K562 (cell line): ENCODE data around the gene POMP. TPM values are rescaled to one million over a fixed set of nuclear protein-coding genes. Genes with fewer than 3 reads are reported as not detected.

Experiments
- HNRNPH1 ChIP-seq: fragments of 200-400 bp; formaldehyde crosslinking; optimal IDR thresholded peaks from 2 replicates; pipeline ENCODE3; 2017; ENCODE audit warnings: low read depth, mild to moderate bottlenecking, low read length, moderate library complexity
- MXD1 ChIP-seq: fragments of 250-450 bp; sonication (Bioruptor Pico); IDR thresholded peaks from 2 replicates; pipeline ENCODE4 v1.8.0; 2021; ENCODE audit warnings: borderline replicate concordance, mild to moderate bottlenecking, moderate library complexity; ENCODE audit not compliant: poor library complexity, severe bottlenecking
- POLR2AphosphoS5 ChIP-seq: IDR thresholded peaks from 2 replicates; pipeline ENCODE4 v1.6.1; 2011; ENCODE audit warnings: mild to moderate bottlenecking, low read depth, low read length, moderate library complexity; ENCODE audit not compliant: control insufficient read depth, insufficient read depth
- polyA plus RNA-seq, 8 experiments: library from polyadenylated mRNA; depleted of rRNA in 4 of 8; stranded (reverse) in 5 of 8; unstranded in 3 of 8; fragments of >200 nt; fragmentation: Nextera tagmentation in 2 of 8; fragmentation: Illumina TruSeq in 1 of 8; extraction: Ambion mirVana in 2 of 8; extraction: Trizol in 1 of 8; gene quantifications; 2 replicates each; pipeline versions ENCODE4 v1.2.1 to v1.2.3, GENCODE V29; 2011 to 2014; ENCODE audit warnings: inconsistent platforms in 1 of 8, missing spikeins in 1 of 8
- total RNA-seq, 7 experiments: library from RNA; depleted of rRNA in 6 of 7; stranded (reverse); fragments of >200 nt in 6 of 7; fragmentation: Illumina TruSeq in 2 of 7; extraction: Trizol in 2 of 7; gene quantifications; 2 replicates each; pipeline versions ENCODE4 v1.2.1 to v1.2.3, GENCODE V29; 2011 to 2021; ENCODE audit warnings: low replicate concordance in 1 of 7
- TF ChIP-seq, protein P1 (sequence below), 2 experiments: fragments of 450-650 bp; formaldehyde crosslinking in 1 of 2; IDR thresholded peaks; 2 replicates each; pipeline versions ENCODE4 v1.4.0 to v1.6.1; 2014 to 2020; ENCODE audit warnings: mild to moderate bottlenecking in 2 of 2, borderline replicate concordance in 1 of 2, low read depth in 1 of 2

POMP gene
- total and polyA plus RNA-seq, 9 of the 15 experiments (the other 6 are each of a cell fraction or from before 2014, with no cell fraction given), result 69.2 to 647 (median 118) TPM

DNA sequence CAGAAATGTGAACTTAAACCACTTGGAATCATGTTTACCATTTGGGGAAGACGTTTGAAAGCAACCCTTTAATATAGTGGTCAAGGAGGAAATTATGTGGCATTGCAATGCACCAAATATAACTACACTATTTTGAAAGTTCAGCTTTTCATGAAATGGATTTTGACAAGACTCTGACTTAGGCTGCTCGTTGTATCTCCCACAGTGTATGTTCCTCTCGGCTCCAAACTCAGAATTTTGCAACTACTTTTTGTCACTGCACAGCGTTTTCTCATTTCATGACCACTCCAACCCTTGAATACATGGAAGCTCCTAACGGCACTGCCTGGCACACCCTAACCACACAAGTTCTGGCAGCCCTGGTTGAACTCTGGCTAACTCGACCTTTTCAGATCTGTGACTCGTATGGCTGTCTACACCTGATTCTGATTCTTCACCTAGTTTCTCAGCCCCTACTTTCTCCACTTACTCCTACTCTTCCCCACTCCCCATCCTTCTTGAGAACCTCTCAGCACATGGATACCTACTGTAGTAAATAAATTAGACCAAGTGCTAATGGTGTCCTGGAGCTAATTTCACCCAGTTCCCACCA is 7.0 kb upstream of the POMP start (continued):
- TF ChIP-seq, protein P1, sequence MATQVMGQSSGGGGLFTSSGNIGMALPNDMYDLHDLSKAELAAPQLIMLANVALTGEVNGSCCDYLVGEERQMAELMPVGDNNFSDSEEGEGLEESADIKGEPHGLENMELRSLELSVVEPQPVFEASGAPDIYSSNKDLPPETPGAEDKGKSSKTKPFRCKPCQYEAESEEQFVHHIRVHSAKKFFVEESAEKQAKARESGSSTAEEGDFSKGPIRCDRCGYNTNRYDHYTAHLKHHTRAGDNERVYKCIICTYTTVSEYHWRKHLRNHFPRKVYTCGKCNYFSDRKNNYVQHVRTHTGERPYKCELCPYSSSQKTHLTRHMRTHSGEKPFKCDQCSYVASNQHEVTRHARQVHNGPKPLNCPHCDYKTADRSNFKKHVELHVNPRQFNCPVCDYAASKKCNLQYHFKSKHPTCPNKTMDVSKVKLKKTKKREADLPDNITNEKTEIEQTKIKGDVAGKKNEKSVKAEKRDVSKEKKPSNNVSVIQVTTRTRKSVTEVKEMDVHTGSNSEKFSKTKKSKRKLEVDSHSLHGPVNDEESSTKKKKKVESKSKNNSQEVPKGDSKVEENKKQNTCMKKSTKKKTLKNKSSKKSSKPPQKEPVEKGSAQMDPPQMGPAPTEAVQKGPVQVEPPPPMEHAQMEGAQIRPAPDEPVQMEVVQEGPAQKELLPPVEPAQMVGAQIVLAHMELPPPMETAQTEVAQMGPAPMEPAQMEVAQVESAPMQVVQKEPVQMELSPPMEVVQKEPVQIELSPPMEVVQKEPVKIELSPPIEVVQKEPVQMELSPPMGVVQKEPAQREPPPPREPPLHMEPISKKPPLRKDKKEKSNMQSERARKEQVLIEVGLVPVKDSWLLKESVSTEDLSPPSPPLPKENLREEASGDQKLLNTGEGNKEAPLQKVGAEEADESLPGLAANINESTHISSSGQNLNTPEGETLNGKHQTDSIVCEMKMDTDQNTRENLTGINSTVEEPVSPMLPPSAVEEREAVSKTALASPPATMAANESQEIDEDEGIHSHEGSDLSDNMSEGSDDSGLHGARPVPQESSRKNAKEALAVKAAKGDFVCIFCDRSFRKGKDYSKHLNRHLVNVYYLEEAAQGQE (IDR thresholded peaks at IDR 0.05; ENCODE audit: borderline replicate concordance), result no peak
- TF ChIP-seq, protein P1 (CRISPR knock-in tag; IDR thresholded peaks at IDR 0.05; ENCODE audit: low read depth), result no peak
- no peak for TF ChIP-seq MXD1
- no peak for TF ChIP-seq HNRNPH1
- TF ChIP-seq POLR2AphosphoS5, result no peak
